NT2/D1 (cell line): Measurements from ENCODE around the gene ZNF319.

ENCODE experiments used
- DNase-seq: peaks from one replicate; pipeline ENCODE4 v3.0.0-alpha.2; 2011; ENCODE audit warnings: low read depth, low spot score
- H3K27me3 ChIP-seq: 2 replicates; pipeline ENCODE4 v1.6.0; 2011; ENCODE audit warnings: mild to moderate bottlenecking; ENCODE audit not compliant: insufficient read length, insufficient read depth
- H3K36me3 ChIP-seq: 2 replicates; pipeline ENCODE4 v1.6.1; 2011; ENCODE audit warnings: mild to moderate bottlenecking, low read length, mixed read lengths; ENCODE audit not compliant: insufficient read depth, insufficient read length
- H3K4me1 ChIP-seq: 2 replicates; pipeline ENCODE4 v1.5.1; 2011; ENCODE audit not compliant: insufficient read depth, insufficient read length
- H3K4me3 ChIP-seq: 2 replicates; pipeline ENCODE4 v1.5.1; 2011; ENCODE audit warnings: low read depth; ENCODE audit not compliant: insufficient read length
- H3K9ac ChIP-seq: 2 replicates; pipeline ENCODE4 v1.6.0; 2011; ENCODE audit warnings: low read depth; ENCODE audit not compliant: insufficient read length
- H3K9me3 ChIP-seq: 2 replicates; pipeline ENCODE4 v1.5.1; 2011; ENCODE audit warnings: mild to moderate bottlenecking, low read length; ENCODE audit not compliant: insufficient read depth
- SUZ12 ChIP-seq: IDR thresholded peaks from 2 replicates; pipeline ENCODE4 v1.6.1; 2011; ENCODE audit not compliant: insufficient read length, insufficient read depth; ENCODE audit errors: extremely low read depth
- YY1 ChIP-seq: IDR thresholded peaks from 2 replicates; pipeline ENCODE4 v1.6.1; 2011; ENCODE audit not compliant: insufficient read length, insufficient read depth
- ZNF274 ChIP-seq: IDR thresholded peaks from 2 replicates; pipeline ENCODE4 v1.6.1; 2011; ENCODE audit warnings: mild to moderate bottlenecking, low read depth, low read length

Gene ZNF319

GRCh38 chr16:57998486-57998885 is 2.0 kb downstream of the ZNF319 start:
- H3K9ac ChIP-seq = peak overlapping the region; percentile 69
- H3K36me3 ChIP-seq = peaks cover 54% of the 10 kb centered on the region
- no peak overlapping the region for H3K4me3 ChIP-seq
- no peaks in the 10 kb centered on the region for H3K27me3 ChIP-seq
- H3K4me1 ChIP-seq = peaks cover 29% of the 10 kb centered on the region
- DNase-seq = no peak
- H3K9me3 ChIP-seq = no peaks in the 10 kb centered on the region
- no peak for TF ChIP-seq SUZ12
- TF ChIP-seq YY1 = no peak
- no peak for TF ChIP-seq ZNF274

- Histone ChIP-seq H3K9me3 (no peaks in the 10 kb centered on the region), H3K9ac (no peak overlapping the region), H3K27me3 (no peaks in the 10 kb centered on the region), H3K36me3 (peaks cover 47% of the 10 kb centered on the region), H3K4me3 (no peak overlapping the region), H3K4me1 (peaks cover 29% of the 10 kb centered on the region)
- no peak for DNase-seq
- no peak for TF ChIP-seq SUZ12
- no peak for TF ChIP-seq ZNF274
- no peak for TF ChIP-seq YY1
Measured at GRCh38 chr16:57997528-57998265, 2.8 kb downstream of the ZNF319 start.

GRCh38 chr16:57997176-57997527 is 3.3 kb downstream of the ZNF319 start:
- Histone ChIP-seq H3K4me3 (no peak overlapping the region), H3K9ac (no peak overlapping the region), H3K9me3 (no peaks in the 10 kb centered on the region), H3K36me3 (peaks cover 41% of the 10 kb centered on the region), H3K4me1 (peaks cover 30% of the 10 kb centered on the region), H3K27me3 (no peaks in the 10 kb centered on the region)
- no peak for DNase-seq
- TF ChIP-seq YY1 (no peak), SUZ12 (no peak), ZNF274 (no peak)

- Histone ChIP-seq H3K9ac (no peak overlapping the region), H3K27me3 (no peaks in the 10 kb centered on the region), H3K9me3 (no peaks in the 10 kb centered on the region), H3K36me3 (peaks cover 40% of the 10 kb centered on the region), H3K4me1 (peaks cover 28% of the 10 kb centered on the region), H3K4me3 (no peak overlapping the region)
- DNase-seq = no peak
- no peak for TF ChIP-seq YY1
- no peak for TF ChIP-seq ZNF274
- no peak for TF ChIP-seq SUZ12
Measured at GRCh38 chr16:57996406-57997175, 3.9 kb downstream of the ZNF319 start.

- DNase-seq = no peak
- TF ChIP-seq YY1 = no peak
- TF ChIP-seq ZNF274 = no peak
- TF ChIP-seq SUZ12 = no peak
- H3K27me3 ChIP-seq = no peaks in the 10 kb centered on the region
- peaks cover 28% of the 10 kb centered on the region for H3K4me1 ChIP-seq
- peak overlapping the region; percentile 46 for H3K9ac ChIP-seq
- no peaks in the 10 kb centered on the region for H3K9me3 ChIP-seq
- H3K36me3 ChIP-seq = peaks cover 40% of the 10 kb centered on the region
- no peak overlapping the region for H3K4me3 ChIP-seq
Measured at GRCh38 chr16:57995721-57996405, 4.6 kb downstream of the ZNF319 start.

GRCh38 chr16:57994778-57995177 is 5.7 kb downstream of the ZNF319 start:
- Histone ChIP-seq H3K36me3 (peaks cover 40% of the 10 kb centered on the region), H3K27me3 (no peaks in the 10 kb centered on the region), H3K9me3 (no peaks in the 10 kb centered on the region), H3K4me3 (no peak overlapping the region), H3K4me1 (peaks cover 28% of the 10 kb centered on the region), H3K9ac (no peak overlapping the region)
- DNase-seq = no peak
- TF ChIP-seq SUZ12 = no peak
- no peak for TF ChIP-seq ZNF274
- no peak for TF ChIP-seq YY1

- Histone ChIP-seq H3K27me3 (no peaks in the 10 kb centered on the region), H3K36me3 (peaks cover 40% of the 10 kb centered on the region)
Measured at GRCh38 chr16:57994361-57994760, 6.1 kb downstream of the ZNF319 start.

More at GRCh38 chr16:57994361-57994760, 6.1 kb downstream of the ZNF319 start:
- Histone ChIP-seq H3K4me3 (no peak overlapping the region), H3K4me1 (peaks cover 26% of the 10 kb centered on the region), H3K9ac (no peak overlapping the region), H3K9me3 (no peaks in the 10 kb centered on the region)
- no peak for DNase-seq
- TF ChIP-seq ZNF274 = no peak
- TF ChIP-seq YY1 = no peak
- TF ChIP-seq SUZ12 = no peak
